ENCODE measurements around the gene POLR2L.

- TF ChIP-seq POLR2AphosphoS5 (IDR thresholded peaks at IDR 0.05), result no peak
- no peak for TF ChIP-seq CTCF (IDR thresholded peaks at IDR 0.05)
Measured at GRCh38 chr11:839280-839623, 3.1 kb downstream of the POLR2L start.
